Measurements from ENCODE around the gene SNCAIP. TPM values are rescaled to one million over a fixed set of nuclear protein-coding genes. Genes with fewer than 3 reads are reported as not detected.
A peak's percentile ranks its signal among the peaks of the same experiment; 100 is the strongest.
"Not testable (repeated sequence)": the region's sequence is repeated elsewhere in the genome, so short reads cannot be mapped to it uniquely, and the experiment has no call there.

SNCAIP gene
- total RNA-seq, 1 donor from 2014 or later, result 1.7 TPM

DNA sequence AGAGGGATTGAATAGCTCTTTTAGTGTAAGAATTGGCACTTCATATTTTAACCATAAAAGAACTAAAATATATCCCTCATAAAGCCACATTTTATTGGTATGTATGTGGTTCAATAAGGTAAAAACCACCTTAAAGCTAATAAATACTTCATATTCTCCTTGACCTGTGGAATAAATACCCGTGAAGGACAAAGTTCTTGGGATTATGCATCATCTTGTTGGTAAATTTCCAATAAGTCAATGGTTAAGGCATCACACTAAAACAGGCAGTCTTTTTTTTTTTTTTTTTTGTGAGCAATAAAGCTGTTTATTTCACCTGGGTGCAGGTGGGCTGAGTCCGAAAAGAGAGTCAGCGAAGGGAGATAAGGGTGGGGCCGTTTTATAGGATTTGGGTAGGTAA is 161.9 kb downstream of the SNCAIP start:
- intact Hi-C loops (cut with micrococcal nuclease), result no loop called here
- ATAC-seq, result no peak

GRCh38 chr5:122478741-122479442 is 166.9 kb downstream of the SNCAIP start:
- ATAC-seq (no peak), DNase-seq (no peak)
- intact Hi-C loops (cut with micrococcal nuclease), result no loop called here

More for the DNA sequence above, 161.9 kb downstream of the SNCAIP start:
- DNase-seq, result no peak

DNA sequence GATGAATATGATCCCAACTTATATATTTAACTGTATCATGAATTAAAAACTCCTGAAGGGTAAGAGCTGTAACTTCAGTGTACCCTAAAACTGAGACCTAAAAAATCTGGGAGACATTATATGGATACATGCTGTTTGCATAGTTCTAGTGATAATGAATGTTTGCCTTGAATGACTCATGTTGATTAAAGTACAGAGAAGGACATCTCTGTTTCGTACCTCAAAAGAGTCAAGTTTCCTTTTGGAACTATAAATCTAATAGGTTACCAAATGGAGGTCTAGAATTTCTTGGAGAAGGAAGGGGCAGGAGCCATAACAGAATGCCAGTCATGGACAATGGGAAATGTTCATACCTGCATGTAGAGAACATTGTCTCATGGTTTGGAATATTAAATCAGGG is 168.1 kb downstream of the SNCAIP start:
- ATAC-seq, result no peak
- DNase-seq, result no peak
- intact Hi-C loops (cut with micrococcal nuclease), result no loop called here

DNA sequence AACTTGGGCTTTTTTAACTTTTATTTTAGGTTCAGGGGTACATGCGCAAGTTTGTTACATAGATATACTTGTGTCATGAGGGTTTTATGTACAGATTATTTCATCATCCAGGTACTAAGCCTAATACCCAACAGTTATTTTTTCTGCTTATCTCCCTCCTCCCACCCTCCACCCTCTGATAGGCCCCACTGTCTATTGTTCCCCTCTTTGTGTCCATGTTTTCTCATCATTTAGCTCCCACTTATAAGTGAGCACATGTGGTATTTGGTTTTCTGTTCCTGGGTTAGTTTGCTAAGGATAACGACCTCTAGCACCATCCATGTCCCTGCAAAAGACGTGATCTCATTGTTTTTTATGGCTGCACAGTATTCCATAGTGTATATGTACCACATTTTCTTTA is 172.1 kb downstream of the SNCAIP start:
- DNase-seq (no peak), ATAC-seq (no peak)
- intact Hi-C loops (cut with micrococcal nuclease), result no loop called here

DNA sequence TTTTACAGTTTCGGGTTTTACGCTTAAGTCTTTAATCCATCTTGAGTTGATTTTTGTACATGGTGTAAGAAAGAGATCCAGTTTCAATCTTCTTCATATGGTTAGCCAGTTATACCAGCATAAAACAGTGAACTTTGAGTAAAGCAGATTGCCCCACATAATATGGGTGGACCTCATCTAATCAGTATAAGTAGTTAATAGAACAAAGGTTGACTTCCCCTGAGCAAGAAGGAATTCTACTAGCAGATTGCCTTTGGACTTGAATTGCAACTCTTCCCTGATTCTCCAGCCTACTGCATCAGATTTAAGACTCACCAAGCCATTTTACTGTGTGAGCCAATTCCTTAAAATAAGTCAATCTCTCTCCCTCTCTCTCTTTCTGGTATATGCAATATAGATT is 173.2 kb downstream of the SNCAIP start:
- no peak for ATAC-seq
- DNase-seq, result no peak
- intact Hi-C loops (cut with micrococcal nuclease), result no loop called here

GRCh38 chr5:122486616-122487015 is 174.6 kb downstream of the SNCAIP start:
- not testable (repeated sequence) for ATAC-seq

GRCh38 chr5:122490718-122491117 is 178.7 kb downstream of the SNCAIP start:
- DNase-seq (no peak), ATAC-seq (no peak)
- intact Hi-C loops (cut with micrococcal nuclease), result no loop called here

More at GRCh38 chr5:122486616-122487015, 174.6 kb downstream of the SNCAIP start:
- DNase-seq; intact Hi-C loops (cut with micrococcal nuclease): not testable (repeated sequence)

DNA sequence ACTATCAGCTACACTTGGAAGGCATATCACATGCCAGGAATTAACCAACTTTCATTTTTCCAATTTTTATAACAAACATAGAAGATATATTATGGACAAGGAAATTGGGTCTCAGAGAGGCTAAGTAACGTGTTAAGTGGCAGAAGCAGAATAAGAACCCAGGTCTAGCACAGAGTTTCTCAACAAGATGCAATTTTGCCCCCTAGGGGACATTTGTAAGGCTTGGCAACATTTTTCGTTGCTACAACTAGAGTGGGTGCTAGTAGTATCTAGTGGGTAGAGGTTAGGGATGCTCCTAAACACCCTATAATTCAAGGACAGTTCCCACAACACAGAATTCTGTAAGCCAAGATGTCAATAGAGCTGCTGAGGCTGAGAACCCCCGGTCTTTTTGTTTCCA is 180.6 kb downstream of the SNCAIP start:
- ATAC-seq (no peak), DNase-seq (no peak)
- intact Hi-C loops (cut with micrococcal nuclease), result no loop called here

- intact Hi-C loops (cut with micrococcal nuclease), result no loop called here
- peak; percentile 94 for DNase-seq
- ATAC-seq, result peak; percentile 100
Observed at GRCh38 chr5:122493091-122494021, 181.3 kb downstream of the SNCAIP start.

GRCh38 chr5:122494109-122494508 is 182.1 kb downstream of the SNCAIP start:
- DNase-seq (no peak), ATAC-seq (no peak)
- intact Hi-C loops (cut with micrococcal nuclease), result no loop called here

- no peak for DNase-seq
- intact Hi-C loops (cut with micrococcal nuclease), result no loop called here
Observed at GRCh38 chr5:122498163-122498562, 186.1 kb downstream of the SNCAIP start.

GRCh38 chr5:122499585-122499984 is 187.5 kb downstream of the SNCAIP start:
- intact Hi-C loops (cut with micrococcal nuclease), result no loop called here
- peak; percentile 60 for ATAC-seq
- DNase-seq, result no peak

More at GRCh38 chr5:122498163-122498562, 186.1 kb downstream of the SNCAIP start:
- no peak for ATAC-seq

GRCh38 chr5:122500245-122501088 is 188.4 kb downstream of the SNCAIP start:
- no peak for DNase-seq
- intact Hi-C loops (cut with micrococcal nuclease), result no loop called here
- ATAC-seq, result peak; percentile 85

DNA sequence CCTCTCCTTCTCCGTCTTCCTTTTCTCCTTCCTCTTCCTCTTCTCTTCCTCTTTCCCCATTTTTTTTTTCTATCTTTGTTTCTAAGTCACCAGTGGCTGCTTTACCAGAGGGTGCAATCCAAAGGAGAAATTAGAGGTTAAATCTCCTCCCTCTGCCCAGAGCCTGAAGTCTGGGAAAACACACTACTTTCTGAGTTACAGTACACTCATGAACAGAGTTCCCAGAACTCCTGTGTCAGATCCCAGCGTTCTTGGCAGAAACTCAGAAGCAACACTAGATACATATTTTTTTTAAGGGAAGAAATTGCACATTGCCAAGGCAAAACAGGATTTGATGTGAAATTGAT is 189.0 kb downstream of the SNCAIP start:
- ATAC-seq (peak; percentile 74), DNase-seq (no peak)
- intact Hi-C loops (cut with micrococcal nuclease), result no loop called here

DNA sequence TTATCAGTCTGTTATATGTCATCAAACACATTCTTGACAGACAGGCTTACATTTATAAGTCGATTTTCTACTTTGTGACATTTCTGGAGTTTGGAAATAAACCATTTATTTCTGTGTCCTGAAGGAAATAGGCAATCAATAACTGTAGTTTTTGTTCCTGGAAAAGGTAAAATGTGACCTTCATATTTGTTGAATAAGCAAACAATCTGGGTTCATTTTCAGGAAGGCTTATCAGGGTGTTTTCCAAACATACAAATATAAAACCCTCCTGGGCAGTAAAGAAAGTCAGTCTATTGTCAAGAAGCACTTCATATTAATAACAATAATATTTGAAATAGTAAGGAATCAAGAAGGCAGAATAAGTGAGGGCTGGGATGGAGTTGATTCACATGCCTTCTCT is 195.0 kb downstream of the SNCAIP start:
- no peak for ATAC-seq
- DNase-seq, result no peak
- intact Hi-C loops (cut with micrococcal nuclease), result no loop called here

GRCh38 chr5:122507581-122507980 is 195.5 kb downstream of the SNCAIP start:
- intact Hi-C loops (cut with micrococcal nuclease), result no loop called here
- ATAC-seq, result no peak
- no peak for DNase-seq

GRCh38 chr5:122508623-122509022 is 196.6 kb downstream of the SNCAIP start:
- intact Hi-C loops (cut with micrococcal nuclease), result no loop called here
- no peak for ATAC-seq
- DNase-seq, result no peak

Data from left ventricle myocardium superior (tissue), 1 donor.